Activated CD8-positive, alpha-beta memory T cell treated with anti-CD3 and anti-CD28 coated beads for 36 hours (primary cell): ENCODE measurements around the gene PINK1. TPM values are rescaled to one million over a fixed set of nuclear protein-coding genes. Genes with fewer than 3 reads are reported as not detected.

Experiments used
- CTCF ChIA-PET: fragments of 350-600 bp; sonication (Branson Sonifier 250); formaldehyde crosslinking; loops from one replicate; lab custom pipeline; 2021; ENCODE audit warnings: antibody characterized with exemption; lab: Charles Lee
- POLR2A ChIA-PET: fragments of 350-600 bp; sonication (Branson Sonifier 250); formaldehyde crosslinking; loops from one replicate; lab custom pipeline; 2021; ENCODE audit warnings: antibody characterized with exemption; lab: Charles Lee
- total RNA-seq, 2 experiments: library from RNA; stranded (reverse); gene quantifications; one replicate each; pipeline ENCODE4 v1.2.3, GENCODE V29; 2021

PINK1 gene
- 1 to 10 TPM; 4.4 to 4.7 TPM for total RNA-seq

DNA sequence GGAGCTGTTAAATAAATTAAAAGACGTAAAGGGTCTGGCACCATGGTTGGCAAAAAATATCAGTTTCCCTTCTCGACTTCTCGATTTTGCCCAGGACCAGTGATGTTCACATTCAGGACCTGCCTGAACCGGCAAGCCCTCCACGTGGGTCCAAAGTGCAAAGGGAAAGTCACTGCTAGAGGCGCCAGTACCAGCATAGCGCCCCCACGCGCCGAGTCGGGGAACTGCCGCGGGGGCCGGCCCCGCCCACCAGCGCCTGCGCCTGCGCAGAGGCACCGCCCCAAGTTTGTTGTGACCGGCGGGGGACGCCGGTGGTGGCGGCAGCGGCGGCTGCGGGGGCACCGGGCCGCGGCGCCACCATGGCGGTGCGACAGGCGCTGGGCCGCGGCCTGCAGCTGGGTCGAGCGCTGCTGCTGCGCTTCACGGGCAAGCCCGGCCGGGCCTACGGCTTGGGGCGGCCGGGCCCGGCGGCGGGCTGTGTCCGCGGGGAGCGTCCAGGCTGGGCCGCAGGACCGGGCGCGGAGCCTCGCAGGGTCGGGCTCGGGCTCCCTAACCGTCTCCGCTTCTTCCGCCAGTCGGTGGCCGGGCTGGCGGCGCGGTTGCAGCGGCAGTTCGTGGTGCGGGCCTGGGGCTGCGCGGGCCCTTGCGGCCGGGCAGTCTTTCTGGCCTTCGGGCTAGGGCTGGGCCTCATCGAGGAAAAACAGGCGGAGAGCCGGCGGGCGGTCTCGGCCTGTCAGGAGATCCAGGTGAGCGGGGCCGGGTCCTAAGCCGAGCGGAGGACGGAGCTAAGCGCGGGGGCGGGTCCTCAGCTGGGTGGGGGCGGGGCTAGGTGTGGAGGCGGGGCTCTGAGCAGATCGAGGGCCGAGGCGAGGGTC, at the start of gene PINK1:
TSS of gene PINK1 (plus strand) at position 269 of the 875 bp plus-strand sequence. CDS start at position 360, 91 bp downstream.
- ChIA-PET CTCF (interaction anchor here (0.6 to 1.4 kb wide), 8 partner anchors 9 to 420 kb away, joined by 3 to 4 read pairs (median 3); no protein-coding TSS in a partner anchor), POLR2A (interaction anchor here (1.0 kb wide), 2 partner anchors 28 to 125 kb away, joined by 3 to 9 read pairs; partner anchors contain the start of genes DDOST and MUL1)

DNA sequence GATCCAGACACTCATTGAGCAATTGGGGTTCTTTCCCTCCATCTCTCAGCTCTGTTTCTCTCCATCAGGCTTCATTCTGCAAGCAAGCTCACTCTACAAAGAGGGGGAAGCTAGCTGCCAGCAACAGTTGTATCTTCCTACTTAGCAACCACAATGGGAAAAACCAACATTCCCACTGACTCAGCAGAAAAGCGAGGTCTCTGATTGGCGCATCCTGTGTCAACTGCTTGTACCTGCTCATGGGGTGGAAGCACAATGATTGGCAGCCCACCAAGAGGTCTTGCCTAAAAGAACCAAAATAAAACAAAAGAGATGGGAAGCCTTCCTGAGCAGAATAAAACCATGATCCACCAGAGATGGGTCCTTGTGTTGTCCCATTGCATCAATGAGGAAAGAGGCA, 48.4 kb upstream of the PINK1 start:
- CTCF ChIA-PET = no interaction called here
- POLR2A ChIA-PET = no interaction called here

DNA sequence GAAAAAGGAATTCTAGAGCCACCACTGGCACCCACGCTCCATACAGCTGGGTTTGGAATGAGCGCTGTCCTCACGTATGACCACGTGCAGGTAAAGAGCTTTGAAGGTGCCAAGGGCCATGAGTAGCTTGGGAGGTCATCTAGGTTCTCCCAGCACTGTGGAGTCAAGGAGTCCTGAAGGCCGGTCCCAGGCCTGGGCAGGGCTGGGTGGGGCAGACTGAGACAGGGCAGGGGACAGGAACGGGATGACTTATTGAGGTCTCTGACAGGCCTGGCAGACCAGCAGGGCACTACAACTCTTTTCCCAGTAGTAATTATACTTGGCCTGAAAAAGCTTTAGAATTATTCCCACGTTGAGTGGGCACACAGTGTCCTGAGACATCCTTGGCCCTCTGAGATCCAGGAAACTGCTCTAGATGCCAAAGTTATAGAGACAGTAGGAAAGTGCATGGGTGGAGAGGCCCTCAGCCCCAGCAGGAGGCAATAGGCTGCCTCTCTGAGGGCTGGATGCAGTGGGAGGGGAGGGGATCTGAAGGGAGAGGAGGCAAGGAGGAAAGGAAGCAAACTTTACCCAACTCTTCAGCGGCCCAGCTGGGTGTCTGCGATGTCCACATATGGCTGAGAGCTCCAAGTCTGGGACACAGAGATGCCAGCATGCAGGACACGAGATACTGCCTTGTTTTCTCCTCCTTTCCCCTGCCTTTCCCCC, 46.2 kb upstream of the PINK1 start:
- CTCF ChIA-PET = interaction anchor here (1.4 to 2.1 kb wide), 2 partner anchors 12 to 47 kb away, joined by 3 to 5 read pairs; no protein-coding TSS in a partner anchor
- POLR2A ChIA-PET = interaction anchor here (0.5 to 0.6 kb wide), 2 partner anchors 9 to 10 kb away, joined by 3 to 5 read pairs; no protein-coding TSS in a partner anchor

DNA sequence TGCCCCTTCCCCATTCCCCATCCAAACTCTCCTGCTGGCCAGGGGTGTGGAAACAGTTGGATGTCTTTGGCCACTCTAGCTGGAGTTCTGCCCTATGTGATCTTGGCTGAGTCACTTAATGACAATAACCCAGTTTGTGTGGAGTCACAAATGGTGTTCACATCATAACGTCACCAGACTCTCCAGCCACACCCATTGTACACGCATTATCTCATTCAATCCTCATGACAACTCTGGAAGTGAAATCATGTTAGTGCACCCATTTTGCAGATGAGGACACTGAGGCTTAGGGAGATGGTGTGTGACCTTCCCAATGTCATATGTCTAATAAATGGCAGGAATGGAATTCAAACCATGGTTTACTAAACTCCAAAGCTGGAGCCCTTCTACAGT, 45.6 kb upstream of the PINK1 start:
- POLR2A ChIA-PET = no interaction called here
- CTCF ChIA-PET = interaction anchor here (1.4 to 2.1 kb wide), 2 partner anchors 13 to 46 kb away, joined by 3 to 5 read pairs; no protein-coding TSS in a partner anchor

DNA sequence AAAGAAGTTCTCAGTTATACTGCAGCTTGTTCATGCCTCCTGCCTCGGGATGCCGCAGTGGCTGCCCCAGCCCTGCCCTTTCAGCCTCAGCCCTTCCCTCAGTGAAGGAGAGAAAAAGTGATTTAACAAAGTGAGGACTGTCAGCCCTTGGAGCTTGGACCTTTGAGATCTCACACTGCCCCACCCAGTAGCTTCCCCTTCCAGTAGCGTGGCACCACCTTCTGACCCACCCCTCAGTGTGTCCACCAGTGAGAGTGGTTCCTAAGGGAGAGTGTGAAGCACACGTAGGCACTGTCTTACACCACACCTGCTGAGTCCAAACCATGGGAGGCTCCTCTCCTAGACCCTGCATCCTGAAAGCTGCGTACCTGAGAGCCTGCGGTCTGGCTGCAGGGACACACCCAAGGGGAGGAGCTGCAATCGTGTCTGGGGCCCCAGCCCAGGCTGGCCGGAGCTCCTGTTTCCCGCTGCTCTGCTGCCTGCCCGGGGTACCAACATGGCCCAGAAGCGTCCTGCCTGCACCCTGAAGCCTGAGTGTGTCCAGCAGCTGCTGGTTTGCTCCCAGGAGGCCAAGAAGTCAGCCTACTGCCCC, 44.5 kb upstream of the PINK1 start, which contains the start of gene CDA:
TSS of gene CDA (plus strand) at position 464 of the 592 bp plus-strand sequence. CDS start at position 497, 33 bp downstream.
- CTCF ChIA-PET = interaction anchor here (1.4 to 2.1 kb wide), 2 partner anchors 14 to 45 kb away, joined by 3 to 5 read pairs; no protein-coding TSS in a partner anchor
- POLR2A ChIA-PET = no interaction called here

DNA sequence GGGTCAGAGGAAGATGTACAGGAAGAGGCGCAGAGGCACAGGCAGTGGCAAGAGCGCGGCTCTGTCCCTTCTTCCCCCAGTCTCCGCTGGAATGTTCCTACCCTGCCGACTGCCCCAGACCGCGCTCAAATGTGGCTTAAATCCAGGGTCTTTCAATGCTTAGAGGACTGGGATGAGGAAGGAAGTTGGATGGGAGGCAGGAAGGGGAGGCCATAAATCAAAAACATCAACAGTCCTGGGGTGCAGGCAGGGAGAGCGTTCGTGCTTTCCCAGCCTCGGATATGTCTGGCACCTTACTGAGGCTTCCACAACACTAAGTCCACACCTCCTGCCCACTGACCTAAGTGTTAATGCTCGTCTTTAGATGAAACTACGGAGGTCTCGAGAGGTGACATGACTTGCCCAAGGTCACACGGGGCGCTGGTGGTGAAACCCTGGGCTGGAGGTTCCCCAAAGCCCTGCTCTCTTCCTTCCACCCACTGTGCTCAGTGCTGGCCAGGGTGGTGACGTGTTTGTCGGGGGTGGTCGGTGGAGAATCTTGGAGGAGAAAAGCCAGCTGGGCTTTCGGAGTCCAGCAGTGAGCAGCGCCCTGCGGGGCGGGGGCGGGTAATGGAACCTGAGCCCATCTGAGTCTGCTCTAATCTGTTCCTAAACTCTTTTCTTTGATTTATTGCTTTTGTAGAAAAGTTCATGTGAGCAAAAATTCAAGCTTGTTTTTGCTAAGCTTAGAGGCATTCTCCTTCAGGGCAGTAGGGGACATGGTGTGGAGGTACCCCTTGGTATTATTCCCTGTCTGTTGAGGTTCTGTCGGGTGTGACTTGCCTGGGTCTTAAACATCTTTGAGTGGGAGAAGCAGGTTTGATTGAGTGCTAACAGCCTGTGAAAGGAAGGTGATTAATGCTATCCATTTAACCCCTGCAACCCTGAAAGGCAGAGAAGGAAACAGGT, 43.7 kb upstream of the PINK1 start:
- CTCF ChIA-PET = no interaction called here
- POLR2A ChIA-PET = no interaction called here

DNA sequence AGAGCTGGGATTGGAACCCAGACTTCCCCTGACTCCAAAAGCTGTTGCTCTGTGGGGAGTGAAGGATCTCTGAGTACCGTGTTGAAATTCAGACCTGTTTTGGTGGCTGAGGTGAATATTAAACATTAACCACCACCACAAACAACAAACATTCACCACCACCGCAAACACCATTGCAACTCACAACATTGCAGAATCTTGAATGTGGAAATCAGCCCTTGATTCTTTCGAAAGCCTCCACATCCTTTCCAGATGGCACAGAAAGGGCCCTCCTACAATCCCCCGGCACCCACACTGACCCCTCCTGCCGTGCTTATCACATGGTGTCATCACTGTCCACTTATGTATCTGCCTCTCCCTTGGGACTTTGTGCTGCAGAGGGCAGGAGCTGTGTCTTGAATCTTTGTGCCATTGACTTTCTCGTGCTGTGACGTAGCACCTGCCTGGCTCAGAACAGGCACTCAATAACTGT, 42.9 kb upstream of the PINK1 start:
- POLR2A ChIA-PET = no interaction called here
- CTCF ChIA-PET = no interaction called here

DNA sequence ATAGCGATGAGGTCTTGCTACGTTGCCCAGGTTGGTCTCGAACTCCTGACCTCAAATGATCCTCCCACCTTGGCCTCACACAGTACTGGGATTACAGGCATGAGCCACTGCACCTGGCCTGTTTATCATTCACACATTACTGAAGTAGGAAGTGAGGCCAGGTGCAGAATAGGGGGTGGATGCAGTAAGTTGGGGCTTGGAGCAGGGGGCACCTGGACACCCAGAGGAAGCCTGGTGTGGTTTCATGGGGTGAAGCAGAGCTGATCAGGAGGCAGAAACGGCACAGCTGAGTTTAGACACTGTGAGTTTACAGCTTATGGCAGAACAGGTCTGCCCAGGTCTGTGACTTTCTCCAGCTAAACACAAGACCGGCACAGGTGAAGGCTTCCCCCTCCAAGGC, 39.5 kb upstream of the PINK1 start:
- POLR2A ChIA-PET = no interaction called here
- CTCF ChIA-PET = interaction anchor here (0.6 kb wide), 1 partner anchor 584 kb away, joined by 3 read pairs; no protein-coding TSS in a partner anchor

DNA sequence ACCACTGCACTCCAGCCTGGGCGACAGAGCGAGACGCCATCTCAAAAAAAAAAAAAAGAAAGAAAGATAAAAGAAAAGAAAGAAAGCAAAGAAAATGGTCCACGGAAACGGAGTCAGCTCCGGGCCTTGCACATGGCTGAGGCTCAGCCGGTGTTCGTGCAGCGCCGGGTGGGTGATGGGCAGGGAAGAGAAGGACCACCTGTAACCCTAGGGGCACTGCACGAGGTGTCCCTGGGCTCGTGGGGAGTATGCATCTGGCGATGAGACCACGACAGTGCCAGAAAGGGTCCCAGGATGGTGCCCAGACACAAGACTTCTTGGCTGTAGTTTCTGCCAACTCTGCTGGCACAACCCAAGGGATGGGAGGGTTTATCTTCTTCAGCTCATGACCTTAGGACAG, 38.5 kb upstream of the PINK1 start:
- CTCF ChIA-PET = no interaction called here
- POLR2A ChIA-PET = no interaction called here

DNA sequence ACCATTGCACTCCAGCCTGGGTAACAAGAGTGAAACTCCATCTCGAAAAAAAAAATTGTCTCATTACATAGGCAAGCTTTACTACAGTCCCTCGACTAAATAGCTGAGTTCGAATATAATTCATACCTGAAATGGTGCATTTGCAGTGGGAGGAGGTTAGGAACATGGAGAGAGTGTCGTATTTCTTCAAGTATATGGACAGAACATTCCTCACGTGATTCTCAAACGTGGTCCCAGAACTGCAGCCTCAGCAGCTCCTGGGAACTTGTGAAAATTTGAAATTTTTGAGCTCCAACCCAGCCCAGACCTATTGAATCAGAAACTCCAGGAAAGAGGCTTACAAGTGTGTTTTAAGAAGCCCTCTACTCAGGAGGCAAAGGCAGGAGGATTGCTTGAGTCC, 37.2 kb upstream of the PINK1 start:
- ChIA-PET POLR2A (interaction anchor here (0.6 kb wide), 1 partner anchor 9 kb away, joined by 3 read pairs; no protein-coding TSS in a partner anchor), CTCF (interaction anchor here (0.5 kb wide), 1 partner anchor 57 kb away, joined by 3 read pairs; no protein-coding TSS in a partner anchor)

DNA sequence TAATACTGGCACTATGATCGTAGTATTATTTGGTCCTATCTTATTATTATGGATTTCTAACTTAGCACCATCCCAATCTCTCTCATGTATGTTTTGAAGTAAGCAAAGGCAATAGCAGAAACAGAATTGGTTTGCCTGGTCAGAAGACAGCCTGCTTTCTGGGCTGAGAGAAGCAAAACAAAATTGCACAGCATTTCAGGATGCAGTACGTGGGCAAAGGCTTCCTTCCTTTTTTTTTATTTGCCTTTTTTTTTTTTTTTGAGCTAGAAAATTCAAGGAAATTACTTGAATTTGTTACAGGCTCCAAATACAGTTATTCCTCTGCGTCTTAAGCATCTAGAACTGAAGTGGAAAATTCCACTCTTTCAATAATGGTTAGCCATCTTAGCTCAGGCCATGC, 35.6 kb upstream of the PINK1 start:
- POLR2A ChIA-PET = no interaction called here
- CTCF ChIA-PET = no interaction called here

DNA sequence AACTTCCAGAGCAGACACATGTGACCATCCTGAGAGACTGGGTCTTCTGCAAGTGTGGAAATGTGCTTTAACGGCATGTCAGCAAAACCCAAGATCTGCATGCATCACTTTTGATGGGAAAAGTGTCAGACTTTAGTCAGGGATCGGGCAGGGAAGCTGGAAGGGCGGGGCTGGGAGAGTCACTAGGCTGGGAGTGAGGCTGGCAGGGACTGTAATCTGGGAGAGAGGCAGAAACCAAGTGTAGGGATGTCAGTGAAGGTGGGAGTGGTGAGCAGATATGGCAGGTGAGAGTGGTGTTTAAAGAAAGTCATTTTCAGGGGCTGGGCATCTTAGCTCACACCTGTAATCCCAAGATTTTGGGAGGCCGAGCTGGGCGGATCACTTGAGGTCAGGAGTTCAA, 33.1 kb upstream of the PINK1 start:
- CTCF ChIA-PET = no interaction called here
- POLR2A ChIA-PET = no interaction called here

DNA sequence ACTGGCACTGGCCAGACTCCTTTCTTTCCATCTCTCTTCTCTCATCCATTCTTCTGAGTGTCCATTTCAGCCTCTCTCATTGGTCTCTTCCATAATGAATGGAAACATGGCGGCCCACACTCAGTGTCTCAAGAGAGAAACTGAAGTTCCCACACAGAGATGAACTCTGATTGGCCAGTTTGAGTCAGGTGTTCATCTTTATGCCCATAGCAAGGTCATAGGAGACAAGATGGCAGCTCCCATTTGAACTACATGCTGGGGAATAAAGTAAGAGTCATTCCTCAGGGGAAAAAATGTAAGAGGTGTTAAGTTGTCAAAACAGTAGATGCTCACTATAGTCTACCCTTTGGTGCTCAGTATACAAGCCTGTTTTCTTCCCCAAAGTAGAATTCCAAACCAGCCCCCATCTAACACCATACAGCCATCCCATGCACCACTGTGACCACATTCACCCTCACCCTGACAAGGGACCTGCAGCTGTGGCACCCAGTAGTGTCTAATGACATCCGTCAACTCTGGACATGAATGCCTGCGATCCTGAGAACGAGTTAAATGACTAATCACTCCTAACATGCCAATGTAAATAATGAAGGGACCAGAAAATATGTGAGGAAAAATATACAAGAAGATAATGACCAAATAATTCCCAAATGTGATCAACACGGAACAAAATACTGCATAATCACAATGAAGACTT, 32.0 kb upstream of the PINK1 start:
- CTCF ChIA-PET = no interaction called here
- POLR2A ChIA-PET = no interaction called here

DNA sequence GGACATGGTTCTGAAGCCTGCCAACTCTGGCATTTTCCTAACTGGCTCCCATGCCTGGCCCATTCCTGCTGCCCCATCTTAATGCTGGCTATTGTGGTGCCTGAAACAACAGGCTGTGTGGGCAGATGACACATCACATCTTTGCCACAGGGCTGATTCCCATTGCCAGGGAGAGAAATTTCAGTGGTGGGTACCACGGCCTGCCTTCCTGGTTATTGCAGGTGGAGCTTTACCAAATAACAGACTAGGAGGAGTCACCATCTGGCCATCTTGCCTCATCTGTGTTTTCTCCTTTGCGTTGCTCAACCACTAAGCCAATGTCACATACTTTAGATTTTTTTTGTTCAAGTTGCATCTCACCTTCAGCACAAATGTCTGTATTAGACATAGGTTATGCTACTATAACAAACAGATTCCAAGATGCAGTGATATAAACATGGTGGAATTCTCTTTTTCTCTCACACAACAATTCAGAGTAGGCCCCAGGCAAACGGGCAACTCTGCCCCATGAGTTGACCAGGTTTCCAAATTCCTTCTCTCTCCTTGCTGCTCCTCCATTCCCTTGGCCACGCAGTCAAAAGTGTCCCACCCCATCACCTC, 30.3 kb upstream of the PINK1 start:
- CTCF ChIA-PET = no interaction called here

DNA sequence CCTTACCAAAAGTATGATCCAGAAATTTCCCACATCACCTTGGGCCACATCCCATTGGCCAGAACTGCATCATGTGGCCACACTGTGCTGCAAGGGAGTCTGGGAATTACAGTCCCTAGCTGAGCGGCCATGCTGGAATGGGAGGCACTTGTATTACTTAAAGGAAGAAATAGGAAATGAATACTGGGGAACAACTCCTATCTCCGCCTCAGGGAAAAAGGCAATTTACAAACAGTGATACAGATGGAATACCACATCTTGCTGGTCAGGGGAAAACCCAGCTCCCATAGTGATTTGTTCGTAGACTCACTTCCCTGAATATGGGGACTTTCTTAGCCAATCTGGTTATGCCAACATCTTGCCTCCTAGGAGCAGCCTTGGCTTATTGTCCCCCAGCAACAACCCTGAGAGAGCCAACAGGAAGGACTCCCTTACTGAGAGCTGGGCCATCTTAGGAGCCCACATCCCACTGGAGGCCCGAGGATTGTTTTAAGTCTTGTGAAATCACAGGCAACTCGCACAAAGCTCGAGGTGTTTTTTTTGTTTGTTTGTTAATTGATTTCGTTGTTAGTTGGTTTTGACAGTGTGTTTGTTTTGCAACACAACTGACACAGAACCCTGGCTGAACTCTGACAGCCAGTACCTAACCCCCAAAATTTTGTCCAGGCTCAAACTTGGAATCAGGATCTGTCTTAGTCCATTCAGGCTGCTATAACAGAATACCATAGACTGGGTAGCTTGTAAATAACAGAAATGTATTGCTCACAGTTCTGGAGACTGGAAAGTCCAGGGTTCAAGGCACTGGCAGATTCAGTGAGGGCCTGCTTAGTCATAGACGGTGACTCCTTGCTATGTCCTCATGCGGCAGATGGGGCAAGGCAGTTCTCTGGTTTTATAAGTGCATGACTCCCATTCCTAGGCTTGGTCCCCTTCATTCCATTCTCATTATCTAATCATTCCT, 29.5 kb upstream of the PINK1 start:
- POLR2A ChIA-PET = no interaction called here

More for the DNA sequence above, 30.3 kb upstream of the PINK1 start:
- POLR2A ChIA-PET = no interaction called here

DNA sequence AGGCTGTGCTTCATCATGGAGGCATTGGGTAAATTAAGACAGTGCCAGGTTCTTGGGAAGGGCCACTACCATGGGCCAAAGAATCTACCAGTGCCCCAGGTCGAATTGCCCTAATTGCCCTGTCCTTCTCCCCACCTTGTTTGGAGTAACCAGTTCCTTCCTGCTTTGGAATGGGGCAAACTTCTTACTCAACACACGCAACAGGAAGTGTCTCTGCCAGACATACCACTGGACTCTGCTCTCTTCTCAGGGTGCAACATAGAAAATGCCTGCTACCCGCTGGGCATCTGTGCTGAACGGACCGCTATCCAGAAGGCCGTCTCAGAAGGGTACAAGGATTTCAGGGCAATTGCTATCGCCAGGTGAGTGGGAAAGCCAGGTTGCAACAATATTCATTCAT, 28.6 kb upstream of the PINK1 start:
- POLR2A ChIA-PET = no interaction called here
- CTCF ChIA-PET = no interaction called here

More for the DNA sequence above, 29.5 kb upstream of the PINK1 start:
- CTCF ChIA-PET = no interaction called here
